ENCODE results near the gene HMGN4. TPM values are rescaled to one million over a fixed set of nuclear protein-coding genes. Genes with fewer than 3 reads are reported as not detected.
A peak's percentile ranks its signal among the peaks of the same experiment; 100 is the strongest.

The HMGN4 gene
- total and polyA plus RNA-seq, 9 of the 15 experiments (the other 6 are each of a cell fraction or from before 2014, with no cell fraction given) = 35.4 to 134 (median 94.1) TPM

DNA sequence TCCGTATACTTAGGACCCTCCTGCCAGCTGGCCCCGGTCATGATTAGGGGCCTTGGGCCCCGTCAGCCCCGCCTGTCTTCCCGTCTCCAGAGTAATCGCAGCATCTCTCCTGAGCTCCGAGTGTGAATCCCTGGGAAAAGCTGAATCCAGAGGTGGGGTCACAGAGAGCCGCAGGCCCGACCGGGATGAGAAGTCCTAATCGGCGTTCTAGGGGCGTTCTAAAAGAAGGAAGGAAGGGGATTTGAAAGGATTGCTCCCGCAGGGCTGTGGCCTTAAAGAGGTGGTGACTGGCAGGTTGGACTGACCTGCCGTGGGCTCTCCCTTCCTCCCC lies 371 bp downstream of the HMGN4 start (continued):
- 0 out of 2 replicates have a peak, but pooled peaks have one; percentile 9 for TF ChIP-seq GTF2E2 (tag; IDR thresholded peaks at IDR 0.05)
- TF ChIP-seq ILK (tag; IDR thresholded peaks at IDR 0.05; ENCODE audit: borderline replicate concordance, low read depth) = no peak
- TF ChIP-seq PHF8 (IDR thresholded peaks at IDR 0.05; ENCODE audit: borderline replicate concordance, low read length) = 0 out of 2 replicates have a peak, but pooled peaks have one; percentile 2
- 0 out of 2 replicates have a peak, but pooled peaks have one; percentile 4 for TF ChIP-seq ZNF431 (CRISPR knock-in tag; IDR thresholded peaks at IDR 0.05)
- TF ChIP-seq, protein P1, sequence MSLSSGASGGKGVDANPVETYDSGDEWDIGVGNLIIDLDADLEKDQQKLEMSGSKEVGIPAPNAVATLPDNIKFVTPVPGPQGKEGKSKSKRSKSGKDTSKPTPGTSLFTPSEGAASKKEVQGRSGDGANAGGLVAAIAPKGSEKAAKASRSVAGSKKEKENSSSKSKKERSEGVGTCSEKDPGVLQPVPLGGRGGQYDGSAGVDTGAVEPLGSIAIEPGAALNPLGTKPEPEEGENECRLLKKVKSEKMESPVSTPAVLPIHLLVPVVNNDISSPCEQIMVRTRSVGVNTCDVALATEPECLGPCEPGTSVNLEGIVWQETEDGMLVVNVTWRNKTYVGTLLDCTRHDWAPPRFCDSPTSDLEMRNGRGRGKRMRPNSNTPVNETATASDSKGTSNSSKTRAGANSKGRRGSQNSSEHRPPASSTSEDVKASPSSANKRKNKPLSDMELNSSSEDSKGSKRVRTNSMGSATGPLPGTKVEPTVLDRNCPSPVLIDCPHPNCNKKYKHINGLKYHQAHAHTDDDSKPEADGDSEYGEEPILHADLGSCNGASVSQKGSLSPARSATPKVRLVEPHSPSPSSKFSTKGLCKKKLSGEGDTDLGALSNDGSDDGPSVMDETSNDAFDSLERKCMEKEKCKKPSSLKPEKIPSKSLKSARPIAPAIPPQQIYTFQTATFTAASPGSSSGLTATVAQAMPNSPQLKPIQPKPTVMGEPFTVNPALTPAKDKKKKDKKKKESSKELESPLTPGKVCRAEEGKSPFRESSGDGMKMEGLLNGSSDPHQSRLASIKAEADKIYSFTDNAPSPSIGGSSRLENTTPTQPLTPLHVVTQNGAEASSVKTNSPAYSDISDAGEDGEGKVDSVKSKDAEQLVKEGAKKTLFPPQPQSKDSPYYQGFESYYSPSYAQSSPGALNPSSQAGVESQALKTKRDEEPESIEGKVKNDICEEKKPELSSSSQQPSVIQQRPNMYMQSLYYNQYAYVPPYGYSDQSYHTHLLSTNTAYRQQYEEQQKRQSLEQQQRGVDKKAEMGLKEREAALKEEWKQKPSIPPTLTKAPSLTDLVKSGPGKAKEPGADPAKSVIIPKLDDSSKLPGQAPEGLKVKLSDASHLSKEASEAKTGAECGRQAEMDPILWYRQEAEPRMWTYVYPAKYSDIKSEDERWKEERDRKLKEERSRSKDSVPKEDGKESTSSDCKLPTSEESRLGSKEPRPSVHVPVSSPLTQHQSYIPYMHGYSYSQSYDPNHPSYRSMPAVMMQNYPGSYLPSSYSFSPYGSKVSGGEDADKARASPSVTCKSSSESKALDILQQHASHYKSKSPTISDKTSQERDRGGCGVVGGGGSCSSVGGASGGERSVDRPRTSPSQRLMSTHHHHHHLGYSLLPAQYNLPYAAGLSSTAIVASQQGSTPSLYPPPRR (CRISPR knock-in tag; IDR thresholded peaks at IDR 0.05; ENCODE audit: borderline replicate concordance) = no peak
- TF ChIP-seq, protein P2, sequence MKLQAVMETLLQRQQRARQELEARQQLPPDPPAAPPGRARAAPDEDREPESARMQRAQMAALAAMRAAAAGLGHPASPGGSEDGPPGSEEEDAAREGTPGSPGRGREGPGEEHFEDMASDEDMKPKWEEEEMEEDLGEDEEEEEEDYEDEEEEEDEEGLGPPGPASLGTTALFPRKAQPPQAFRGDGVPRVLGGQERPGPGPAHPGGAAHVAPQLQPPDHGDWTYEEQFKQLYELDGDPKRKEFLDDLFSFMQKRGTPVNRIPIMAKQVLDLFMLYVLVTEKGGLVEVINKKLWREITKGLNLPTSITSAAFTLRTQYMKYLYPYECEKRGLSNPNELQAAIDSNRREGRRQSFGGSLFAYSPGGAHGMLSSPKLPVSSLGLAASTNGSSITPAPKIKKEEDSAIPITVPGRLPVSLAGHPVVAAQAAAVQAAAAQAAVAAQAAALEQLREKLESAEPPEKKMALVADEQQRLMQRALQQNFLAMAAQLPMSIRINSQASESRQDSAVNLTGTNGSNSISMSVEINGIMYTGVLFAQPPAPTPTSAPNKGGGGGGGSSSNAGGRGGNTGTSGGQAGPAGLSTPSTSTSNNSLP (IDR thresholded peaks at IDR 0.05; ENCODE audit: borderline replicate concordance, low read depth, low read length) = no peak
- no peak for TF ChIP-seq ZNF174 (CRISPR knock-in tag; IDR thresholded peaks at IDR 0.05)

All from K562 (cell line).